Femur (tissue), 1 donor: ENCODE results near the gene AANAT.

Experiments
- DNase-seq: peaks from one replicate; pipeline ENCODE4 v3.0.0-alpha.2; 2017

AANAT gene

GRCh38 chr17:76469076-76469990, 1.9 kb downstream of the AANAT start:
- no peak for DNase-seq

GRCh38 chr17:76469991-76470739, 2.8 kb downstream of the AANAT start:
- no peak for DNase-seq

GRCh38 chr17:76471498-76472257, 4.3 kb downstream of the AANAT start:
- DNase-seq = no peak

- no peak for DNase-seq
Measured at GRCh38 chr17:76472258-76472645, 4.8 kb downstream of the AANAT start.

- DNase-seq = no peak
Measured at GRCh38 chr17:76472726-76473125, 5.3 kb downstream of the AANAT start.

GRCh38 chr17:76473541-76473985, 6.2 kb downstream of the AANAT start:
- DNase-seq = no peak

GRCh38 chr17:76474238-76474637, 6.8 kb downstream of the AANAT start:
- DNase-seq = no peak

- no peak for DNase-seq
Measured at GRCh38 chr17:76474894-76475293, 7.5 kb downstream of the AANAT start.

GRCh38 chr17:76475302-76475701, 7.9 kb downstream of the AANAT start:
- DNase-seq = no peak

GRCh38 chr17:76476736-76477135, 9.3 kb downstream of the AANAT start:
- no peak for DNase-seq

- DNase-seq = no peak
Measured at GRCh38 chr17:76477576-76477975, 10.2 kb downstream of the AANAT start.

GRCh38 chr17:76478097-76478496, 10.7 kb downstream of the AANAT start:
- no peak for DNase-seq

GRCh38 chr17:76478730-76479514, 11.5 kb downstream of the AANAT start:
- DNase-seq = no peak

- DNase-seq = no peak
Measured at GRCh38 chr17:76479515-76480060, 12.2 kb downstream of the AANAT start.

GRCh38 chr17:76480632-76481031, 13.2 kb downstream of the AANAT start:
- peak; percentile 74 for DNase-seq

- DNase-seq = peak; percentile 71
Measured at GRCh38 chr17:76481071-76481655, 13.8 kb downstream of the AANAT start.

GRCh38 chr17:76484228-76484725, 16.9 kb downstream of the AANAT start:
- DNase-seq = no peak

- DNase-seq = no peak
Measured at GRCh38 chr17:76485569-76485968, 18.2 kb downstream of the AANAT start.

- no peak for DNase-seq
Measured at GRCh38 chr17:76487451-76488192, 20.2 kb downstream of the AANAT start.

GRCh38 chr17:76490112-76490710, 22.8 kb downstream of the AANAT start:
- DNase-seq = no peak
